HG02943 (cell line): ENCODE data around the gene FAM234A.

Experiments
- ATAC-seq: cut with Tn5 transposase; IDR thresholded peaks from one replicate; pipeline ENCODE4 v1.9.1; 2021; ENCODE audit warnings: mild to moderate bottlenecking, low read depth, moderate library complexity; ENCODE audit not compliant: unreplicated experiment

Gene FAM234A

GRCh38 chr16:293043-293775 is 58.6 kb downstream of the FAM234A start:
- no peak for ATAC-seq

- ATAC-seq, result no peak
Observed at GRCh38 chr16:296276-296675, 61.7 kb downstream of the FAM234A start.

GRCh38 chr16:296806-297510 is 62.3 kb downstream of the FAM234A start:
- no peak for ATAC-seq

GRCh38 chr16:297832-298231 is 63.2 kb downstream of the FAM234A start:
- ATAC-seq, result no peak

- no peak for ATAC-seq
Observed at GRCh38 chr16:301235-301634, 66.6 kb downstream of the FAM234A start.

GRCh38 chr16:301950-302349 is 67.3 kb downstream of the FAM234A start:
- no peak for ATAC-seq

GRCh38 chr16:303760-304505 is 69.3 kb downstream of the FAM234A start:
- no peak for ATAC-seq

- ATAC-seq, result no peak
Observed at GRCh38 chr16:305916-306626, 71.5 kb downstream of the FAM234A start.

- no peak for ATAC-seq
Observed at GRCh38 chr16:306911-307370, 72.3 kb downstream of the FAM234A start.

- no peak for ATAC-seq
Observed at GRCh38 chr16:307691-308312, 73.2 kb downstream of the FAM234A start.

- no peak for ATAC-seq
Observed at GRCh38 chr16:309476-309875, 74.9 kb downstream of the FAM234A start.

- no peak for ATAC-seq
Observed at GRCh38 chr16:311725-312124, 77.1 kb downstream of the FAM234A start.

GRCh38 chr16:314351-314750 is 79.7 kb downstream of the FAM234A start:
- ATAC-seq, result no peak

- no peak for ATAC-seq
Observed at GRCh38 chr16:314795-315299, 80.2 kb downstream of the FAM234A start.
